ENCODE results near the gene PADI1.

Gene PADI1

DNA sequence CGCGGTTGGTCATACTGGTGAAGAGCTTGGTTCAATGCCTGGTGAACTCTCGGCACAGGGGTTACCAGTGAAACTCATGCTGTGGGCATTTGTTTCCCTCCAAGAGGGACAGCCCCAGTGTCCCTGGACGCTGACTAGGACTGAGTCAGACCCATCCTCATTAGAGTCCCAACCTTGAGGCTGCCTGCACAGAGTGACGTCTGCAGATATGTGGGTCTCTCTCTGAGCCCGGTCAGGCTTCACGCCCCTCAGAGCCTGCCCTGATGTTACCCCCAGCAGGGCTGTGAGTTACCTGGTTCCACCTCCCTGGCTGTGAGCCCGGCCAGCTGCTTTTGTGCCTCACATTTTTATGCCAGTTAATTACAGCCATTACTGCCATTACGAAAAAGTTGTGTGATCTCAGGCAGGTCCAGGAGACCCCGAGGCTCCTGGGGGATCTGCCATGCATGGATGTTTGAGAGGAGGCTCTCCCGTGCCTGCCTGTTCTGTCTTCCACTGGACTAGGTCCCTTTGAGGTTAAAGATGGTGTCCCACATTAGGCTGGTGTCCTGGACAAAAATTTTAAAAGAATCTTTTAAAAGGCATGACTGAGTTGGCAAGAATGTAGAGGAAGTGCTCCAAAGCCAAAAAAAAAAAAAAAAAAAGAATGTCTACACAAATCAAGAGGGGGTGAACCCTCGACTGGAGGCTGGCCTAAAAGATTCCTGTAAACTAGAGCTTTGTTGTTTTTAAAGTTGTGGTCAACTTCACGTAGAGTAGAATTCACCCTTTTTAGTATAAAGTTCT is 36.6 kb upstream of the PADI1 start:
- no peaks in the 10 kb centered on the region for H3K9me3 Mint-ChIP-seq
- no peak overlapping the region for H3K4me3 Mint-ChIP-seq
- H3K36me3 Mint-ChIP-seq (ENCODE audit: low read depth) = no peaks in the 10 kb centered on the region
- H3K27ac Mint-ChIP-seq = no peak overlapping the region
- no peak for DNase-seq (ENCODE audit: low spot score)
- H3K27me3 Mint-ChIP-seq (ENCODE audit: low read depth) = peaks cover 3% of the 10 kb centered on the region
- no peaks in the 10 kb centered on the region for H3K4me1 Mint-ChIP-seq (ENCODE audit: low read depth)

GRCh38 chr1:17170571-17170970 is 34.4 kb upstream of the PADI1 start:
- H3K4me3 Mint-ChIP-seq = no peak overlapping the region
- no peaks in the 10 kb centered on the region for H3K4me1 Mint-ChIP-seq (ENCODE audit: low read depth)
- peaks cover 3% of the 10 kb centered on the region for H3K9me3 Mint-ChIP-seq
- H3K36me3 Mint-ChIP-seq (ENCODE audit: low read depth) = no peaks in the 10 kb centered on the region
- no peak for DNase-seq (ENCODE audit: low spot score)
- H3K27ac Mint-ChIP-seq = no peak overlapping the region
- peaks cover 6% of the 10 kb centered on the region for H3K27me3 Mint-ChIP-seq (ENCODE audit: low read depth)

DNA sequence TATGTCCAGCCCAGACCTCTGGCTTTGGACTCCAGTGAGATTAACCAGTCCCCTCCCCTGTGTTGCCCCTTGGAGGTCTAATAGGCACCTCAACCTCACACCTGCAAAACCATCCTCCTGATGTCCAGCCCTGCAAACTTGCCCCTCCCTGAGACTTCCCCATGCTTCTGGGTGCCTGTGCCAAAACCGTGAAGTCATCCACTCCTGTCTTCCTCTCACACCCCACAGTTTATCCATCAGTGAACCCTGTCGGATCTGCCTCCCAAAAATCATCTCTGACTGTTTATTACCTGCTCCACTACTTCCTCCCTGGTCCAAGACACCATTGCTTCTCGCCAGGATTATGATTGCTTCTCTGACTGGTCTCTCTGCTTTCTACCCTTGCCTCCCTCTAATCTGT is 31.7 kb upstream of the PADI1 start:
- Mint-ChIP-seq H3K9me3 (peaks cover 3% of the 10 kb centered on the region), H3K36me3 (ENCODE audit: low read depth) (no peaks in the 10 kb centered on the region), H3K4me1 (ENCODE audit: low read depth) (no peaks in the 10 kb centered on the region), H3K4me3 (no peak overlapping the region), H3K27ac (no peak overlapping the region), H3K27me3 (ENCODE audit: low read depth) (peaks cover 19% of the 10 kb centered on the region)
- DNase-seq (ENCODE audit: low spot score) = no peak

DNA sequence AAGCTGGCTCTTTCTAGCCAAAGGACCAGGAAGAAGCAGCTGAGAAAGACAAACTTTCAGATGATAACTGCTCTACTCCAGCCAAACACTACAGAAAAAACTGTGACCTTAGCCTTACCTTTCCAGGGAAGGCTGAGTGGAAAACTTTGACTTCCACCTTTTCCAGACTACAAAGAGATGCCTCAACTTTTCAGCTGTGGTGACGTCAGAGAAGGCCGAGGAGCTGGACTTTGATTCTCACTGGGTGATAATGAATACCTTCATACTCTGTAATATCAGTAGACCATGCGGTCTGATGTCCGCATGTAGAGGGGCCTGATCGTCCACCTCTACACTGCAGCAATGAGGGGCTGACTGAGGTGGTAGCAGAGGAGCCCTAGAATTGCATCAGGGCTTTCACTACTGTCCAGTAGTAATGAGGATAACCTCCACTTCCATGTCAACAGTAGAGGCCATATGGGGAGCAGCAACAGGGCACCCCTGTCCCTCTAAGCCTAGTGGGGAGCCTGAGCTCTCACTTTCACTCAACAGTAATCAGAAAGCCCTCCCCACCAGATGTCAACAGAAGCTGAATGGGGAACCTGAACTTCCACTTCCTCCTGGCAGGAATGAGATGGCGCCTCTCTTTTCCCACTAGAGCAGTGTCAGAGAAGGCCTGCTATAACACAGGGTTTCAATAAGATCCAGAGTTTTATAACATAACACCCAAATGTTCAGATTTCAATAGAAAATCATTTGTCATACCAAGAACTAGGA is 28.4 kb upstream of the PADI1 start:
- H3K4me3 Mint-ChIP-seq = no peak overlapping the region
- peaks cover 37% of the 10 kb centered on the region for H3K27me3 Mint-ChIP-seq (ENCODE audit: low read depth)
- H3K4me1 Mint-ChIP-seq (ENCODE audit: low read depth) = peaks cover 6% of the 10 kb centered on the region
- DNase-seq (ENCODE audit: low spot score) = no peak
- no peaks in the 10 kb centered on the region for H3K36me3 Mint-ChIP-seq (ENCODE audit: low read depth)
- H3K27ac Mint-ChIP-seq = no peak overlapping the region
- H3K9me3 Mint-ChIP-seq = peaks cover 3% of the 10 kb centered on the region

DNA sequence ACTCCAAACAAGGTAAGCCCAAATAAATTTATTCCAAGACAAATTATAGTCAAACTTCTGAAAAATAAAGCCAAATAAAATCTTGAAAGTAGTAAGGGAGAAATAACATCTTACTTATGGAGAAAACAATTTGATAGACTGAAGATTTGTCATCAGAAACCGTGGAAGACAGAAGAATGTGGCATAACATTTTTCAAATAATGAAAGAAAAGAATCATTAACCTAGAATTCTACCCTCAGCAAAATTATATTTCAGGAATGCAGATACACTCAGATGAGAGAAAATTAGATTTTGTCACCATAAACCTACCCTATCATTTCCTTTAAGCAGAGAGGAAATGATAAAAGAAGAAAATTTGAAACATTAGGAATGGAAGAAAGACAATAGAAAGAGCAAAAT is 27.3 kb upstream of the PADI1 start:
- no peak overlapping the region for H3K27ac Mint-ChIP-seq
- H3K9me3 Mint-ChIP-seq = peaks cover 3% of the 10 kb centered on the region
- DNase-seq (ENCODE audit: low spot score) = no peak
- no peaks in the 10 kb centered on the region for H3K36me3 Mint-ChIP-seq (ENCODE audit: low read depth)
- no peak overlapping the region for H3K4me3 Mint-ChIP-seq
- peaks cover 13% of the 10 kb centered on the region for H3K4me1 Mint-ChIP-seq (ENCODE audit: low read depth)
- peaks cover 37% of the 10 kb centered on the region for H3K27me3 Mint-ChIP-seq (ENCODE audit: low read depth)

DNA sequence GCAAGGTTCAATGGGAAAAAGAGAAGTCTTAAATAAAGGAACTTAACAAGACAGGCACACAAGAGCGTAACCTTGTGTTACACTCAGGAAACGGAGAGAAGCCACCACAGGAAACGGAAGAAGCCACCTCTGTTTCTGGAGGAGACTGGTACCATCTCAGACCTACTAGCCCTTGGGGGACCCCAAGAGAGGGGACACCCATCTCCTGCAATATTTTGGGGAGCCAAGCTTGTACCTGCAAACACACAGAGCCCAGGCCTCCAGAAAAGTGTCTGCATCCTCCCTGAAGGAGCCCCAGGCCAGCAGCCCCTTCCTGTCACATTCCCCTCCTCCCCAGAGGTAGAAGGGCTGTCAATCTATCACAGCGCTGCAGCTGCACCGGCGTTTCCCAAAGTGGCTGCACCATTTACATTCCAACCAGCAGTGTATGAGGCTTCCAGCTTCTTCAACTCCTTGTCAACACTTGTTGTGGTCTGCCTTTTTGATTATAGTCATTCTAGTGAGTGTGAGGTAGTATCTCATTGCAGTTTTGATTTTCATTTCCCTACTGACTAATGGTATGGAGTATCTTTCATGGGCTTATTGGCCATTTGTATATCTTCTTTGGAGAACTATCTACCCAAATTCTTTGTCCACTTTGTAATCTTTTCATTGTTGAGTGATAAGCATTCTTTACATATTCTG is 23.0 kb upstream of the PADI1 start:
- Mint-ChIP-seq H3K36me3 (ENCODE audit: low read depth) (no peaks in the 10 kb centered on the region), H3K27me3 (ENCODE audit: low read depth) (peaks cover 29% of the 10 kb centered on the region), H3K4me1 (ENCODE audit: low read depth) (peaks cover 13% of the 10 kb centered on the region), H3K4me3 (peak overlapping the region; percentile 38), H3K9me3 (no peaks in the 10 kb centered on the region), H3K27ac (no peak overlapping the region)
- no peak for DNase-seq (ENCODE audit: low spot score)

GRCh38 chr1:17183388-17184160 is 21.4 kb upstream of the PADI1 start:
- Mint-ChIP-seq H3K4me1 (ENCODE audit: low read depth) (peaks cover 13% of the 10 kb centered on the region), H3K9me3 (peaks cover 6% of the 10 kb centered on the region), H3K4me3 (no peak overlapping the region), H3K36me3 (ENCODE audit: low read depth) (no peaks in the 10 kb centered on the region), H3K27me3 (ENCODE audit: low read depth) (peaks cover 14% of the 10 kb centered on the region), H3K27ac (no peak overlapping the region)
- DNase-seq (ENCODE audit: low spot score) = no peak

DNA sequence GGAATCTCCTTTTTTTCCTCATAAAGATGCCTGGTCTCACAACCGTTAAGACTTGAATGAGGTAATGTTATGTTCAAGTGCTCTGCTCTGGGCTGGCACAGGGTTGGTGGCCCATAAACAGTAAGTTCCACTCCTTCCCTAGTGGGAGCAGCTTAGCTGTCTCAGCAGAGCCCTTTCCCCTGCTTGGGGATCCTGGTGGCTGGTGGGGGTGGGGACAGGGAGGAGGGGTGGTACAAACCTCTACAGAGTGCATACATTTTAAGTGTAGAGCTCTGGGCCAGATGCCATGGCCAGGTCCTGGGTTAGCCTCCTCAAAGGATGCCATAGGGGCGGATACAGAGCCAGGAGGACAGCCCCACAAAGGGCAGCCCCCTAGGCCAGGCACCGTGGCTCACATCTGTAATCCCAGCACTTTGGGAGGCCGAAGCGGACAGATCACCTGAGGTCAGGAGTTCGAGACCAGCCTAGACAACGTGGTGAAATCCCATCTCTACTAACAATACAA is 20.7 kb upstream of the PADI1 start:
- Mint-ChIP-seq H3K27ac (no peak overlapping the region), H3K4me3 (no peak overlapping the region), H3K9me3 (peaks cover 13% of the 10 kb centered on the region), H3K4me1 (ENCODE audit: low read depth) (peaks cover 13% of the 10 kb centered on the region), H3K36me3 (ENCODE audit: low read depth) (no peaks in the 10 kb centered on the region), H3K27me3 (ENCODE audit: low read depth) (peaks cover 8% of the 10 kb centered on the region)
- no peak for DNase-seq (ENCODE audit: low spot score)

DNA sequence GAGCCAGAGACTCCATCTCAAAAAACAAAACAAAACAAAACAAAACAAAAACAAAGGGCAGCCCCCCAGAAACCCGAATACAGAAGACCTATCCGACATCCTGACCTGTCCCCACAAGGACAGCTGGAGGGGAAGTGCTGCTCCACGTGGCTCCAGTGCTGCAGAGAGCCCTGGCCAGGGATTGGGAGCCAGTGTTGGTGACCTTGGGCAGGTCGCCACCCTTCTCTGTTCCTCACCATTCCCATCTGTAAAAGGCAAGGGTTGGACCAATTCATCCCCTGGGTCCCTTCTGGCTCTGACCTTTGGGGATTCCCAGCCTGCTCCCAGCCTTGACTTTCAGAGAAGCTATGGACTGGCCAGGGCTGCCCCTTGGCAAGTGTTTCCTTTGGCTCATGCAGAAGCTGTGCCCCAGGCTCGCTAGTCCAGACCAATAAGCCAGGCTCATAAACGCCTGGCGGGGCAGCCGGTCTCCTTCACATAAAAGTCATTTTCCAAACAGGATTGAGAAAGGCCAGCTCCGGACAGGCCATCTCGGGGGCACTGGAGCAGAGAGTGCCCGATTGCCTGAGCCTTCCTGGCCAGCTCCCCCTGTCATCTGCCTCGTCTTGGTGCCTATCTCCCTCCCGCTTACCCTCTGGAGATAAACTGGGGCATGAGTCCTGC is 20.0 kb upstream of the PADI1 start:
- DNase-seq (ENCODE audit: low spot score) = no peak
- Mint-ChIP-seq H3K9me3 (peaks cover 13% of the 10 kb centered on the region), H3K27ac (no peak overlapping the region), H3K4me3 (no peak overlapping the region), H3K27me3 (ENCODE audit: low read depth) (peaks cover 5% of the 10 kb centered on the region), H3K36me3 (ENCODE audit: low read depth) (no peaks in the 10 kb centered on the region), H3K4me1 (ENCODE audit: low read depth) (peaks cover 13% of the 10 kb centered on the region)

DNA sequence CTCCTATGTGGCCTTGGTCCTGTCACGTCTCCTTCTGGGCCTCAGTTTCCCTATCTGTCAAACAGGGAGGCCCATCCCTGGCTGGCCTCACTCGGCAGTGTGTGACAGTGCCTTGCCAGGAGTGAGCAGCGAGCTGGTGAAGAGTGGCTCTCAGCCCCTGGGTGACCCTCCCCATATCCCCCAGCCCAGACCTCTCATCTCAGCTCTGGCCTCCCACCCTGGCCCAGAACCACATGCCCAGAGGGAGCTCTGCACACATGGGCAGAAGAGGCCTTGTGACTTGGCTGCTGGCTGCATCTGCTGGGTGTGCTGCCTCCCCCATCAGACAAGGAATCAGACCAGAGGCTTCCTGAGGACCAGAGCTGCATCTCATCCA is 19.5 kb upstream of the PADI1 start:
- Mint-ChIP-seq H3K9me3 (peaks cover 13% of the 10 kb centered on the region), H3K27ac (no peak overlapping the region), H3K4me3 (no peak overlapping the region), H3K36me3 (ENCODE audit: low read depth) (no peaks in the 10 kb centered on the region), H3K4me1 (ENCODE audit: low read depth) (peaks cover 11% of the 10 kb centered on the region), H3K27me3 (ENCODE audit: low read depth) (peaks cover 2% of the 10 kb centered on the region)
- DNase-seq (ENCODE audit: low spot score) = no peak

GRCh38 chr1:17186216-17186909 is 18.6 kb upstream of the PADI1 start:
- H3K4me3 Mint-ChIP-seq = no peak overlapping the region
- no peaks in the 10 kb centered on the region for H3K36me3 Mint-ChIP-seq (ENCODE audit: low read depth)
- H3K27ac Mint-ChIP-seq = no peak overlapping the region
- peaks cover 1% of the 10 kb centered on the region for H3K27me3 Mint-ChIP-seq (ENCODE audit: low read depth)
- peaks cover 13% of the 10 kb centered on the region for H3K9me3 Mint-ChIP-seq
- DNase-seq (ENCODE audit: low spot score) = no peak
- H3K4me1 Mint-ChIP-seq (ENCODE audit: low read depth) = peaks cover 8% of the 10 kb centered on the region

- Mint-ChIP-seq H3K4me1 (ENCODE audit: low read depth) (peaks cover 4% of the 10 kb centered on the region), H3K27ac (no peak overlapping the region), H3K4me3 (no peak overlapping the region), H3K9me3 (peaks cover 13% of the 10 kb centered on the region), H3K36me3 (ENCODE audit: low read depth) (no peaks in the 10 kb centered on the region), H3K27me3 (ENCODE audit: low read depth) (no peaks in the 10 kb centered on the region)
- no peak for DNase-seq (ENCODE audit: low spot score)
Measured at GRCh38 chr1:17187051-17187450, 17.9 kb upstream of the PADI1 start.

DNA sequence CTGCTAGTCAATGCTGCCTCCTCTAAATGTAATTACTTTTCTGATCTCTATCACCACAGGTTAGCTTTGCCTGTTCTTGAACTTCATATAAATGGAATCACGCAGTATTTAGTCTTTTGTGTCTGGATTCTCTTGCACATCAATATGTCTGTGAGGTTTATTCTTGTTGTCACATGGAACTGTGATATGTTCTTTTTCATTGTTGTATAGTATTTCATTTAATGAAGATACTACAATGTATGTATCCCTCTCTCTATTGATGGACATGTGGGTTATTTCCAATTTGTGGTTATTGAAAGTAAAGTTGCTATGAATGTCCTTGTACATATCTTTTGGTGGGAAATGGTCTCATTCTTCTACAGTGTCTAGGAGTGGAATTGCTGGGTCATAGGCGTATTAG is 16.7 kb upstream of the PADI1 start:
- Mint-ChIP-seq H3K27ac (no peak overlapping the region), H3K27me3 (ENCODE audit: low read depth) (no peaks in the 10 kb centered on the region), H3K4me1 (ENCODE audit: low read depth) (peaks cover 2% of the 10 kb centered on the region), H3K4me3 (no peak overlapping the region), H3K36me3 (ENCODE audit: low read depth) (no peaks in the 10 kb centered on the region), H3K9me3 (peaks cover 13% of the 10 kb centered on the region)
- DNase-seq (ENCODE audit: low spot score) = no peak
